ENCODE data around the gene XG.
A peak's percentile ranks its signal among the peaks of the same experiment; 100 is the strongest.
"Not testable (repeated sequence)": the region's sequence is repeated elsewhere in the genome, so short reads cannot be mapped to it uniquely, and the experiment has no call there.

XG gene, protein sequence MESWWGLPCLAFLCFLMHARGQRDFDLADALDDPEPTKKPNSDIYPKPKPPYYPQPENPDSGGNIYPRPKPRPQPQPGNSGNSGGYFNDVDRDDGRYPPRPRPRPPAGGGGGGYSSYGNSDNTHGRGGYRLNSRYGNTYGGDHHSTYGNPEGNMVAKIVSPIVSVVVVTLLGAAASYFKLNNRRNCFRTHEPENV

DNA sequence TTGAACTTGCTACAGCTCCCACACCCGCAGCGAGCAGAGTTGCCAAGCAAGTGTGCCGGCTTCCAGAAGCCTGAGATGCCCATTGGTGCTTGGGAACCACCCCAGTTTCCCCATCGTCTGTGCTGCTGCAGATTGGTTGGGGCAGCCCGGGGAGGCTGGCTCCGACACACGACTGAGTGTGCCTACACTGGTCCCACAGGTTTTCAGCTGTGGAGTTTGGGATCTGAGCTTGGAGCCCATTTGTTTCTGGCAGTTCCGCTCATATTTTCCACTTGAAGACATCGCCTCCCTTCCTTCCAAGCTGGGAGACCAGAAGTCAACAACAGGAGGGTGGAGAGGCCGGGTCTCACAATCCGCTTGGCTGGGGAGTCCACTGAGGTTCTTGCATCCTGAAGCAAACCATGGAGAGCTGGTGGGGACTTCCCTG lies at the start of gene XG:
Gene XG (plus strand): TSS at position 167 of the 427 bp plus-strand sequence. CDS start 235 bp downstream, at position 402.
- H3K4me3 ChIP-seq (ENCODE audit: low read depth, low read length): not testable (repeated sequence)

DNA sequence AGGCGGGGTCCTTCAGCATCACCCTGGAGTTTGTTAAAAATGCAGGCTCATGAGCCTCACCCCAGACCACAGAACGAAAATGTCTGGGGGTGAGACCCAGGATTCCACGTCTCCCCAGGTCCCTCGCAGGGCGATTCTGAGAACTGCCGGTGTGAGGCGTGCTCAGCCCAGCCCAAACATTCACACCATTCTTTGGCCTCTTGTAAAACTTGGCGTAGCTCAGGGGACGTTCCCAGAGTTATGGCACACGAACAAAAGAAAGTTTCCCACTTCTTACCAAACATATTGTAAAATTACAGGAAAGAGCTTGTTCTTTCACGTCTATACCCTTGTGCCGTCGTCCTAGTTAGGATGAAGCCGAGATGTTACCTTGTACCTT lies 47.9 kb upstream of the XG start:
- TF ChIP-seq, protein P1, sequence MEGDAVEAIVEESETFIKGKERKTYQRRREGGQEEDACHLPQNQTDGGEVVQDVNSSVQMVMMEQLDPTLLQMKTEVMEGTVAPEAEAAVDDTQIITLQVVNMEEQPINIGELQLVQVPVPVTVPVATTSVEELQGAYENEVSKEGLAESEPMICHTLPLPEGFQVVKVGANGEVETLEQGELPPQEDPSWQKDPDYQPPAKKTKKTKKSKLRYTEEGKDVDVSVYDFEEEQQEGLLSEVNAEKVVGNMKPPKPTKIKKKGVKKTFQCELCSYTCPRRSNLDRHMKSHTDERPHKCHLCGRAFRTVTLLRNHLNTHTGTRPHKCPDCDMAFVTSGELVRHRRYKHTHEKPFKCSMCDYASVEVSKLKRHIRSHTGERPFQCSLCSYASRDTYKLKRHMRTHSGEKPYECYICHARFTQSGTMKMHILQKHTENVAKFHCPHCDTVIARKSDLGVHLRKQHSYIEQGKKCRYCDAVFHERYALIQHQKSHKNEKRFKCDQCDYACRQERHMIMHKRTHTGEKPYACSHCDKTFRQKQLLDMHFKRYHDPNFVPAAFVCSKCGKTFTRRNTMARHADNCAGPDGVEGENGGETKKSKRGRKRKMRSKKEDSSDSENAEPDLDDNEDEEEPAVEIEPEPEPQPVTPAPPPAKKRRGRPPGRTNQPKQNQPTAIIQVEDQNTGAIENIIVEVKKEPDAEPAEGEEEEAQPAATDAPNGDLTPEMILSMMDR (IDR thresholded peaks at IDR 0.05; ENCODE audit: low read depth, low read length): no peak

DNA sequence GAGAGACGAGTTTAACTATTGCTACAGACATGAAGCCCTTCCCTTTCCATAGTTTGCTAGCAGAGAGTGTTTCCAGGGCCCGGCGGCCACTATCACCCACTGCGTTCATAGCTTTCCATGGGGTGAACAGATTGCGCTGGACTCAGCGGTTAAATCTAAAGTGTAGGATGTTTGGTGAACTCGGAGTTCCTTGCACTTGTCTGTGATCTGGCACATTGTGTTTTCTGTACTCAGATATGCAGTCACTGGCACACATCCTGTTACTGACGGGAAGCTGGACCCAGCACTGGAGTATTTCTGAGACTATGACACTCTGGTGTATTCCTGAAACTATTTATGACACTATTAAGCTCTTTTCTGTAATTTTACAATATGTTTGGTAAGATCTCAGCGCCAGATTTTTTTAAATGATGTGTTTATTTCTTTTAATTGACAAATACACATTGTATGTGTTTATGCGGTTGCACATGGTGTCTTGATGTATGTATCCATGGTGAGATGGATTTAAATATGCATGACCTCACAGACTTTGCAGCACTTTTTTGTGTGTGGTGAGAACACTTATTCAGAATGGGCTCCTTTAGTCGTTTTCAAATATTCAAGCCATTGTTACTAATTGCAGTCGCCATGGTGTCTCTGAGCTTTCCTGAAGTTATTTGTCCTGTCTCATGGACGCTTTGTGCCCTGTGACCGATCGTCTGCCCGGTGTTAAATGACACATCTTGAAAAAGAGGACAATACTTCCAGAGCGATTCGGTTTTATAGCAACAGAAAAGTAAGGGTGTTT lies 46.6 kb upstream of the XG start:
- TF ChIP-seq, protein P1 (IDR thresholded peaks at IDR 0.05; ENCODE audit: low read depth, low read length): no peak
- H3K4me3 ChIP-seq (ENCODE audit: low read depth, low read length): no peak overlapping the region

More for the DNA sequence above, 47.9 kb upstream of the XG start:
- no peak overlapping the region for H3K4me3 ChIP-seq (ENCODE audit: low read depth, low read length)

DNA sequence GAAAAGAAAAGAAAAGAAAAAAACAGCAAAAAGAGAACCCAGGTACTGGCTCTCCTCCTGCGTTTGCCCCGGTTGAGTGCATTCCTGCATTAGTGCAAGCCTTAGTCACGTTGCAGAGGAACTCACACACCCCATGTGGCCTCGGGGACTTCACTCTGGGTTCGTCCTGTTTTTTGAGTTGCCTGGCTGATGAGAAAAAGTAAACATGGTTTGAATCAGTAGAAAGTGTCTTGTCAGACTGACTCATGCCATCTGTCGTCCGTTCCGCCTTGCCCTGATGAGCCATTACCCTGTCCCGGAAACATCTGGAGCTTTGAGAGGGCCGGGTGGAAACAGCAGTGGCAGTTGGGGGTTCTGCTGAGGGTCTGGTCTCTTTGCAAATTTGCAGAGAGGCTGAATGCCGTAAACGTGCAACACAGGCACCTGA lies 44.5 kb upstream of the XG start:
- peak overlapping the region; percentile 21 for H3K4me3 ChIP-seq (ENCODE audit: low read depth, low read length)
- TF ChIP-seq, protein P1 (IDR thresholded peaks at IDR 0.05; ENCODE audit: low read depth, low read length): no peak

DNA sequence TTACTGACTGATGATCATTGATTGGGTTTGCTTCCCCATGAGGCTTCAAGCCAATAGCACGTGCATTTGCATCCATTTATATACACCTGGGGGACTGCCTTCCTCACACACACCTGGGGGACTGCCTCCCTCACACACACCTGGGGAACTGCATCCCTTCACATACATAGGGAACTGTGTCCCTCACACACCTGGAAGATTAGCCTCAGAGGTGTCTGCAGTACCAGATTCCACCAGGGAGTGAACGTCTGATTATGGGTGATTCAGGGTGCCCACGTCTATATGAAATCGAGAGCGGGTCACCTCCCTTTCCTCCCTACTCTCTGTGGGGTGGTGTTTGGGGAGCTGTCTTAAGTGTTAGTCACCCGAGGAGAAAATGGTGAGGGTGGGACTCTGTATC lies 43.8 kb upstream of the XG start:
- no peak overlapping the region; the same call in 1 of the 2 replicates for H3K4me3 ChIP-seq (ENCODE audit: low read depth, low read length)
- TF ChIP-seq, protein P1 (IDR thresholded peaks at IDR 0.05; ENCODE audit: low read depth, low read length): no peak

DNA sequence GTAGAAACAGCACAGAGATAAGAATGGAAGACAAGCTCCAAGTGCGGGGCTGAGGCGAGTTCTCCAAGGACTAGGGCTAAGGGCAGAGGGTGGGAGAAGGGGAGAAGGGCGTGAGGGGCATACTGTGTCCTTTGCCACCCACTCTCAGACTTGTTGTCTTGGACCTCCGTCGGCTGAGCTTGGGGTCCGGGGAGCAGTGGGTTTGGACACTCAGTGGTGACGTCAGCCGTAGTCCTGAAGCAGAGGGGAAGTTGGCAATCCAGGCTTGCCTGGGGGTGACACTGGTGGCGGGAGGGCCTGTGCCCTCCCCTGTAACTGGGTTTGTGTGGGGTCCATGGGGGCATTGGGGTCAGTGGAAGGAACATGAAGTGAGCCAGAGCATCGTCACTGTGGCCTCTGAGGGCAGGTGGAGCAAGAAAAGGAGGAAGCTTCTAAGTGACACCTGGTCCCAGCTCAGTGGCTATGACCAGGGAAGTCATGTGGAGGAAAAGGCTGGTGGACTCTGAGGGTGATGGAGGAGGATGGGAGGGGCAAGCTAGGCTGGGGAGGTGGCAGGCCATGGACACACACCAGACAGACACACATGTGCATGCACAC lies 43.1 kb upstream of the XG start:
- TF ChIP-seq, protein P1 (IDR thresholded peaks at IDR 0.05; ENCODE audit: low read depth, low read length): no peak
- H3K4me3 ChIP-seq (ENCODE audit: low read depth, low read length): no peak overlapping the region

DNA sequence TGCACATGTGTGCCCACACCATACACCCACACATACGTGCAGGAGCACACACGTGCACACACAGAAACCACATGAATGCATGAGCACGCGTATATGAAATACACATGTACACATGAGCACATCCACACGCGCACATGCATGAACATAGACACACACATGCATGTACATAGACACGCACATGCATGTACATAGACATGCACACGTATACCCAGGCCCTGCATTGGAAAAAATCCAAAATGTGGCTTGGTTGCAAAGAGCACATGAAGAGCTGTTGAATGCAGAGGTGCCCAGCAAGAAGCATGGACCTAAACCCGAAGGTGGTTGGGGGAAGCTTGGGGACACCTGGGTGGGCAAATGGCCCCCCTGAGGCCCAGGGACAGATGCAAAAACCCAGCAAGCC lies 42.3 kb upstream of the XG start:
- H3K4me3 ChIP-seq (ENCODE audit: low read depth, low read length): peak overlapping the region; percentile 44

More for the DNA sequence above, 42.3 kb upstream of the XG start:
- TF ChIP-seq, protein P1 (IDR thresholded peaks at IDR 0.05; ENCODE audit: low read depth, low read length): no peak
